Adrenal gland (tissue), 12 donors: ENCODE data around the gene HEXB. TPM values are rescaled to one million over a fixed set of nuclear protein-coding genes. Genes with fewer than 3 reads are reported as not detected.

ENCODE experiments used
- DNase-seq, 7 donors: peaks; one replicate each; pipeline ENCODE4 v3.0.0-alpha.2; 2019 to 2020
- H3K27ac ChIP-seq, 5 donors: fragments of 200-600 bp; sonication (generic) in 4 of 5; 1 replicate in 3 of 5; 2 replicates in 2 of 5; pipeline versions ENCODE4 v1.5.1 to v1.8.0; 2016 to 2020; ENCODE audit warnings: mild to moderate bottlenecking in 1 of 5
- H3K27me3 ChIP-seq: fragments of 200-600 bp; 2 replicates; pipeline ENCODE4 v1.8.0; 2021
- H3K36me3 ChIP-seq, 2 donors: fragments of 200-600 bp; replicated peaks in 1 of 2; 1 replicate in 1 of 2; 2 replicates in 1 of 2; pipeline versions ENCODE4 v1.5.1 to v1.8.0; 2018 to 2022
- H3K4me1 ChIP-seq, 2 donors: fragments of 200-600 bp; replicated peaks in 1 of 2; 1 replicate in 1 of 2; 2 replicates in 1 of 2; pipeline versions ENCODE4 v1.5.1 to v1.8.0; 2018 to 2021
- H3K4me3 ChIP-seq, 4 donors: fragments of 200-600 bp; sonication (generic) in 3 of 4; one replicate each; pipeline ENCODE4 v1.5.1; 2016 to 2018
- H3K9me3 ChIP-seq, 3 donors: fragments of 200-600 bp; sonication (generic) in 1 of 3; replicated peaks in 1 of 3; 1 replicate in 2 of 3; 2 replicates in 1 of 3; pipeline versions ENCODE4 v1.5.1 to v1.8.0; 2016 to 2021
- POLR2A ChIP-seq, 2 donors: fragments of 450-650 bp; IDR thresholded peaks; one replicate each; pipeline ENCODE4 v1.6.1; 2017; ENCODE audit warnings: antibody characterized with exemption in 2 of 2, mild to moderate bottlenecking in 2 of 2, moderate library complexity in 1 of 2
- WGBS, 4 donors: extraction: QIAGEN DNeasy Blood & Tissue Kit in 2 of 4; methylation state at CpG; one replicate each; pipeline versions ENCODE4 v1.1.5 to v1.1.7; 2013 to 2017; 5-methylcytosine and 5-hydroxymethylcytosine counted together
- intact Hi-C, 2 donors: fragments of 100-400 bp; cut with DNase I; formaldehyde crosslinking; loops; one replicate each; pipeline versions ENCODE4 v1.14.1 to v1.15.0; 2022 to 2023
- polyA plus RNA-seq, 3 donors: library from polyadenylated mRNA; stranded (reverse); fragments of 200-250 nt in 2 of 3; fragments of 350-450 nt in 1 of 3; fragmentation: Illumina TruSeq in 1 of 3; extraction: RNeasy Lipid Tissue Mini Kit (QIAGEN cat#74804) in 1 of 3; gene quantifications; one replicate each; pipeline ENCODE4 v1.2.3, GENCODE V29; 2013 to 2014
- total RNA-seq, 9 donors: library from RNA; depleted of rRNA in 4 of 9; stranded (reverse); fragments of >200 nt in 4 of 9; fragments of 120-200 nt in 1 of 9; fragmentation: NEBNext Ultra II Directional in 1 of 9; extraction: Animal tissue kit (Norgen Biotek cat#: 25700) in 1 of 9; gene quantifications; one replicate each; pipeline versions ENCODE4 v1.1.0 to v1.2.4, GENCODE V29; 2013 to 2023
- TF ChIP-seq, protein P1 (sequence below), 6 experiments: fragments of 450-650 bp in 4 of 6; fragments of 200-600 bp in 2 of 6; sonication (generic) in 1 of 6; IDR thresholded peaks; 1 replicate in 5 of 6; 2 replicates in 1 of 6; pipeline versions ENCODE4 v1.5.1 to v1.8.0; 2016 to 2021; ENCODE audit warnings: antibody characterized with exemption in 6 of 6, mild to moderate bottlenecking in 2 of 6, moderate library complexity in 1 of 6
- donor health status: healthy with polysubstance abuse.
- donor health status: Bipolar disorder and iron deficiency.
- donor health status: DM: yes; HTN: yes; CAD: no.
- donor health status: DM: no; HTN: no; CAD: no.
- donor health status: DM: no; HTN: no; CAD: no.
- donor health status: DM: yes; HTN: yes; CAD: no.

The HEXB gene
- total and polyA plus RNA-seq, 12 donors, result 92.0 to 216 (median 128) TPM

DNA sequence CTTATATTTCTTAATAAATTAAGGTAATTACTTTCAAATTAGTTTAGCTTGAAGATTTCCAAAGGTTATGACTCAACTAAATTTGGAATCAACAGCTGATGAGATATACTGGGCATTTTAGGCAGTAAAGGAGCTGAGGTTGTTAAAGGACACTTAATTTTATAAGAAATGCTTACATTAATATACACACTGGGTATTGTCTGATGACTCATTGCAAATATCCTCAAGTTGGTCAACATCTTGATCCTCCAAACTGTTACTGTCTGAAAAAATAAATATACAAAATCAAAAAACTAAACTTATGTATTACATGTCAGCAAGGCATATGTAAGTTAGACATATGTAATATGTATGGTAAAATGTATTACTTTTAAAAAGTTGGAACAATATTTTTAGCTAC lies 78.5 kb downstream of the HEXB start:
- Histone ChIP-seq H3K27me3 (no peaks in the 10 kb centered on the region), H3K4me1 (peaks cover 9 to 22% of the 10 kb centered on the region in 2 donors), H3K9me3 (no peaks in the 10 kb centered on the region), H3K27ac (no peak overlapping the region), H3K4me3 (no peak overlapping the region), H3K36me3 (peaks cover 0 to 3% of the 10 kb centered on the region in 2 donors)
- no peak for TF ChIP-seq POLR2A (IDR thresholded peaks at IDR 0.05)
- intact Hi-C loops, result loop anchor here (10.0 kb wide), 2 partner anchors 89 to 151 kb away; no protein-coding TSS in a partner anchor
- no peak for DNase-seq

GRCh38 chr5:74765201-74765600 lies 80.2 kb downstream of the HEXB start:
- WGBS, 4 donors, result 78 to 88% (median 85%) methylated on average over 9 of the region's 9 CpGs
- TF ChIP-seq, protein P1, sequence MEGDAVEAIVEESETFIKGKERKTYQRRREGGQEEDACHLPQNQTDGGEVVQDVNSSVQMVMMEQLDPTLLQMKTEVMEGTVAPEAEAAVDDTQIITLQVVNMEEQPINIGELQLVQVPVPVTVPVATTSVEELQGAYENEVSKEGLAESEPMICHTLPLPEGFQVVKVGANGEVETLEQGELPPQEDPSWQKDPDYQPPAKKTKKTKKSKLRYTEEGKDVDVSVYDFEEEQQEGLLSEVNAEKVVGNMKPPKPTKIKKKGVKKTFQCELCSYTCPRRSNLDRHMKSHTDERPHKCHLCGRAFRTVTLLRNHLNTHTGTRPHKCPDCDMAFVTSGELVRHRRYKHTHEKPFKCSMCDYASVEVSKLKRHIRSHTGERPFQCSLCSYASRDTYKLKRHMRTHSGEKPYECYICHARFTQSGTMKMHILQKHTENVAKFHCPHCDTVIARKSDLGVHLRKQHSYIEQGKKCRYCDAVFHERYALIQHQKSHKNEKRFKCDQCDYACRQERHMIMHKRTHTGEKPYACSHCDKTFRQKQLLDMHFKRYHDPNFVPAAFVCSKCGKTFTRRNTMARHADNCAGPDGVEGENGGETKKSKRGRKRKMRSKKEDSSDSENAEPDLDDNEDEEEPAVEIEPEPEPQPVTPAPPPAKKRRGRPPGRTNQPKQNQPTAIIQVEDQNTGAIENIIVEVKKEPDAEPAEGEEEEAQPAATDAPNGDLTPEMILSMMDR (IDR thresholded peaks at IDR 0.05), result no peak
- no peak for TF ChIP-seq POLR2A (IDR thresholded peaks at IDR 0.05)
- no peaks in the 10 kb centered on the region for H3K27me3 ChIP-seq
- no peak for DNase-seq
- H3K27ac ChIP-seq, result no peak overlapping the region
- H3K36me3 ChIP-seq, result peaks cover 0 to 13% of the 10 kb centered on the region in 2 donors
- H3K4me3 ChIP-seq, result no peak overlapping the region
- intact Hi-C loops, result loop anchor here (10.0 kb wide), 2 partner anchors 90 to 150 kb away; no protein-coding TSS in a partner anchor
- H3K4me1 ChIP-seq, result peaks cover 9 to 23% of the 10 kb centered on the region in 2 donors
- no peaks in the 10 kb centered on the region for H3K9me3 ChIP-seq

- intact Hi-C loops, result loop anchor here (10.0 kb wide), 2 partner anchors 91 to 149 kb away; no protein-coding TSS in a partner anchor
- Histone ChIP-seq H3K4me3 (peak overlapping the region in 1 of 4 donors; percentile 61), H3K27ac (no peak overlapping the region), H3K27me3 (no peaks in the 10 kb centered on the region), H3K9me3 (no peaks in the 10 kb centered on the region), H3K4me1 (peaks cover 9 to 23% of the 10 kb centered on the region in 2 donors), H3K36me3 (peaks cover 0 to 21% of the 10 kb centered on the region in 2 donors)
- DNase-seq, result no peak
- TF ChIP-seq, protein P1 (IDR thresholded peaks at IDR 0.05), result no peak
- TF ChIP-seq POLR2A (IDR thresholded peaks at IDR 0.05), result no peak
- 62 to 78% (median 64%) methylated on average over 27 of the region's 27 CpGs for WGBS, 4 donors
These were observed 80.9 kb downstream of the HEXB start for GRCh38 chr5:74765929-74766328.

DNA sequence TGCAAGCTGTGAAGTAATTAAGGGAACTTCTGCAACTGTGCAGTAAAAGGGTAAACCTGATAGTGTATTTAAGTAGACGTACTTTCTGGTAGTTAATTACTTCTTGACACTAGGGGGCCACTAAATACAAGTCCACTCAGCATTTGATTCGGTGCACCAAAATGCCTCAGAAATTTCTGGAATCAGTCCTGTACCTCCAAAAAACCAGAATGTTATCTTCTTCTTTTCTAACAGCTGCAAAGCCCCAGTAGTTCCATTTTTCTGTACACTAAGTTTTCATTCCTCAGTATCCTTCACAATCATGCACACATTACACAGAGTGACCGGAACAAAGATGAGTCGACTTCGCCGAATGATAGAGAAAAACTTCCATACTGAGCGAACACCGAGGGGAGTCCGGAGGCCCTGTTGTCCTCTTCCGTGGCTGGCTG lies 81.4 kb downstream of the HEXB start:
- peaks cover 0 to 26% of the 10 kb centered on the region in 2 donors for H3K36me3 ChIP-seq
- no peaks in the 10 kb centered on the region for H3K27me3 ChIP-seq
- DNase-seq, result no peak
- no peaks in the 10 kb centered on the region for H3K9me3 ChIP-seq
- intact Hi-C loops, result loop anchor here (10.0 kb wide), 2 partner anchors 92 to 148 kb away; no protein-coding TSS in a partner anchor
- H3K4me1 ChIP-seq, result peaks cover 9 to 23% of the 10 kb centered on the region in 2 donors
- peak overlapping the region in 4 of 5 donors; percentile 54 to 80 (median 64) for H3K27ac ChIP-seq
- WGBS, 4 donors, result 0% methylated on average over 7 to 10 of the region's 10 CpGs
- peak overlapping the region; percentile 61 to 86 (median 74) for H3K4me3 ChIP-seq
- TF ChIP-seq, protein P1 (IDR thresholded peaks at IDR 0.05), result peak; percentile 16 to 57 (median 42)
- TF ChIP-seq POLR2A (IDR thresholded peaks at IDR 0.05), result no peak
